ENCODE results near the gene FAM117B. TPM values are rescaled to one million over a fixed set of nuclear protein-coding genes. Genes with fewer than 3 reads are reported as not detected.

The FAM117B gene
- total RNA-seq, 1 experiment from 2014 or later = 2.4 TPM

DNA sequence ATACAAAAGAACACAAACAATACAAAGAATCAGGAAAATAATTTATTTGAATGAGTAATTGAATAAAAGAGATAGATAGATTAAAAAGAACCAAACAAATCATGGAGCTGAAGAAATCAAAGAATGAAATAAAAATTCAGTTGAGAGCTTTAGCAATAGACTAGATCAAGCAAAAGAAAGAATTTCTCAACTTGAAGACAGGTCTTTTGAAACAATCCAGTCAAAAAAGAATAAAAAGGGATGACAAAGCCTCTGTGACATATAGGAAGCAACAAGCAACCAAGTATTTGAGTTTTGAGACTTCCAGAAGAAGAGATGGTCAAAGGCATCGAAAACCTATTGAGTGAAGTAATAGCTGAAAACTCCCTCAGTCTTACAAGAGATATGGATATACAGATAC, 108.8 kb downstream of the FAM117B start:
- BruUV-seq (replicated peaks) = no TSS peak

DNA sequence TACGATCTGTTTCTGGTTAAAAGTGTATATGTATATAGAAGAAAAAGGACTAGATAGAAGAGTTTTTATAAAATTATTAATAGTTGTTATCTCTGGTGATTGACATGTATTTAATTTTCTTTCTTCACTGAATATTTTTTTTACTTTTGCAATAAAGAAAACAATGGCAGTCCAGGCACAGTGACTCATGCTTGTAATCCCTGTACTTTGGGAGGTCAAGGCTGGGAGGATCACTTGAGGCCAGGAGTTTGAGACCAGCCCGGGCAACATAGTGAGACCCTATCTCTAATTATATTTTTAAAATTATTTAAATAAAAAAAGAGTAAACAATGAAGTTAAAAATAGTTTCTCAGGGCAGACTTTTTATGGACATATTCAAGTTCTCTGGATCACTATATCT, 114.7 kb downstream of the FAM117B start:
- TF ChIP-seq, protein P1, sequence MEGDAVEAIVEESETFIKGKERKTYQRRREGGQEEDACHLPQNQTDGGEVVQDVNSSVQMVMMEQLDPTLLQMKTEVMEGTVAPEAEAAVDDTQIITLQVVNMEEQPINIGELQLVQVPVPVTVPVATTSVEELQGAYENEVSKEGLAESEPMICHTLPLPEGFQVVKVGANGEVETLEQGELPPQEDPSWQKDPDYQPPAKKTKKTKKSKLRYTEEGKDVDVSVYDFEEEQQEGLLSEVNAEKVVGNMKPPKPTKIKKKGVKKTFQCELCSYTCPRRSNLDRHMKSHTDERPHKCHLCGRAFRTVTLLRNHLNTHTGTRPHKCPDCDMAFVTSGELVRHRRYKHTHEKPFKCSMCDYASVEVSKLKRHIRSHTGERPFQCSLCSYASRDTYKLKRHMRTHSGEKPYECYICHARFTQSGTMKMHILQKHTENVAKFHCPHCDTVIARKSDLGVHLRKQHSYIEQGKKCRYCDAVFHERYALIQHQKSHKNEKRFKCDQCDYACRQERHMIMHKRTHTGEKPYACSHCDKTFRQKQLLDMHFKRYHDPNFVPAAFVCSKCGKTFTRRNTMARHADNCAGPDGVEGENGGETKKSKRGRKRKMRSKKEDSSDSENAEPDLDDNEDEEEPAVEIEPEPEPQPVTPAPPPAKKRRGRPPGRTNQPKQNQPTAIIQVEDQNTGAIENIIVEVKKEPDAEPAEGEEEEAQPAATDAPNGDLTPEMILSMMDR (IDR thresholded peaks at IDR 0.05; ENCODE audit: unreplicated experiment) = no peak
- no TSS peak for BruUV-seq (replicated peaks)
- peak; percentile 37 for DNase-seq (ENCODE audit: unreplicated experiment)
- Mint-ChIP-seq H3K27ac (ENCODE audit: low read depth, unreplicated experiment) (no peak overlapping the region), H3K27me3 (ENCODE audit: insufficient read depth, unreplicated experiment) (no peaks in the 10 kb centered on the region), H3K9me3 (ENCODE audit: unreplicated experiment) (no peaks in the 10 kb centered on the region), H3K36me3 (ENCODE audit: insufficient read depth, unreplicated experiment) (peaks cover 15% of the 10 kb centered on the region), H3K4me3 (ENCODE audit: unreplicated experiment) (no peak overlapping the region), H3K4me1 (ENCODE audit: insufficient read depth, unreplicated experiment) (peaks cover 15% of the 10 kb centered on the region)
- ChIA-PET CTCF (no interaction called here), POLR2A (no interaction called here)
- intact Hi-C loops (cut with micrococcal nuclease) = no loop called here

More for the DNA sequence above, 108.8 kb downstream of the FAM117B start:
- Mint-ChIP-seq H3K27ac (ENCODE audit: low read depth, unreplicated experiment) (no peak overlapping the region), H3K9me3 (ENCODE audit: unreplicated experiment) (peaks cover 11% of the 10 kb centered on the region), H3K36me3 (ENCODE audit: insufficient read depth, unreplicated experiment) (peaks cover 13% of the 10 kb centered on the region), H3K4me3 (ENCODE audit: unreplicated experiment) (no peak overlapping the region), H3K27me3 (ENCODE audit: insufficient read depth, unreplicated experiment) (no peaks in the 10 kb centered on the region), H3K4me1 (ENCODE audit: insufficient read depth, unreplicated experiment) (no peaks in the 10 kb centered on the region)
- DNase-seq (ENCODE audit: unreplicated experiment) = no peak
- POLR2A ChIA-PET = interaction anchor here (1.4 kb wide), 1 partner anchor 9 kb away, joined by 3 read pairs; no protein-coding TSS in a partner anchor
- intact Hi-C loops (cut with micrococcal nuclease) = no loop called here
- CTCF ChIA-PET = interaction anchor here (0.6 kb wide), 1 partner anchor 167 kb away, joined by 3 read pairs; no protein-coding TSS in a partner anchor
- TF ChIP-seq, protein P1 (IDR thresholded peaks at IDR 0.05; ENCODE audit: unreplicated experiment) = no peak

DNA sequence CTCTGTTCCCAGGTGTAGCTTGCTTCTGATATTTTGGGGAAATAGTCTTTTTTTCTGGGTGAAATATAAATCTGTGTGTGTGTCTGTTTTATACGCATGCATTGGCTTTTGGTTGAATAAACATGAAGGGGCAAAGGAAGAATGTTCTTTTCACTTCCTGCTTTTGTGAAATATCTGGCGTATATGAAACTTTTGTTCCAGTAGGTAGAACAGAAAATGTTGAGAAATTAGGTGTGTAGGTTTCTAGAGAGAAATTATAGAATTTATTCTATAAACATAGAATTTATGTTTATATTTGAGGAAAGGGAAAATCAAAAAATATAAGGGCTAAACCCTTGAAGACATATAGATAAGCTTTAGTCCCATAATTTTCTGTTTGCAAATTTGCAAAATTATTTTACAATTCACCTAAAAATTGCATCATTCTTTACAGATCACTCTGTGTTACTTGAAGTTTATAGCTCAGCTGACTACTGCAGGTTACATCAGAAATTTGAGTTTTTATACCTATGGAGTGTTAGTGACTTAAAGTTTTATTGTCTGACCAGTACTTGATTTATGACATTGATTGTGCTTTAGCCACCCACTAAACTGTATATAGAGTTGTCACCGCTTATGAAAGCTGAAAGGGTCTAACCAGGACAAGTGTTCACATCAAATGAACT, 116.1 kb downstream of the FAM117B start:
- POLR2A ChIA-PET = interaction anchor here (0.6 to 1.7 kb wide), 6 partner anchors 8 to 163 kb away, joined by 3 to 7 read pairs (median 4); no protein-coding TSS in a partner anchor
- no TSS peak for BruUV-seq (replicated peaks)
- peaks cover 15% of the 10 kb centered on the region for H3K4me1 Mint-ChIP-seq (ENCODE audit: insufficient read depth, unreplicated experiment)
- peak overlapping the region; percentile 75 for H3K27ac Mint-ChIP-seq (ENCODE audit: low read depth, unreplicated experiment)
- H3K9me3 Mint-ChIP-seq (ENCODE audit: unreplicated experiment) = no peaks in the 10 kb centered on the region
- intact Hi-C loops (cut with micrococcal nuclease) = loop anchor here (10.0 kb wide), 1 partner anchor 124 kb away; the partner anchor contains the start of gene ICA1L
- H3K36me3 Mint-ChIP-seq (ENCODE audit: insufficient read depth, unreplicated experiment) = peaks cover 6% of the 10 kb centered on the region
- peak overlapping the region; percentile 25 for H3K4me3 Mint-ChIP-seq (ENCODE audit: unreplicated experiment)
- H3K27me3 Mint-ChIP-seq (ENCODE audit: insufficient read depth, unreplicated experiment) = no peaks in the 10 kb centered on the region
- peak; percentile 32 for DNase-seq (ENCODE audit: unreplicated experiment)
- CTCF ChIA-PET = no interaction called here
- TF ChIP-seq, protein P1 (IDR thresholded peaks at IDR 0.05; ENCODE audit: unreplicated experiment) = no peak

DNA sequence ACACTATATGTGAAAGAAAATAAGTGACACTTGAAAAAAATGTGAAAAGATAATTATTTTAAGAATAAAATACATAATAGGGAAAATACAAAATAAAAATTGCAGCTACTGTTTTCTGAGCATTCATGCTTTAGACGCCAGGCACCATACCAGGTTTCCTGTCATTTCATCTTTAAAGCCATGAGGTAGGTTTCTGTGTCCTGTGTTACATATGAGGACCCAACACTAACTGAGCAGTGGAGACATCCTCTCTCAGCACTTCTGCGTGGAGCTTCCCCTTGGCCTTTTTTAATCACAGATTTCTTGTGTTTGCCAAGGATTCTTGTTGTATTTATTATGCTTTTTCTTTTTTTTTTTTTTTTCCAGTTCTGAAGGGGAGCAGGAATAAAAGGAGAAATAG, 117.3 kb downstream of the FAM117B start:
- Mint-ChIP-seq H3K4me3 (ENCODE audit: unreplicated experiment) (no peak overlapping the region), H3K36me3 (ENCODE audit: insufficient read depth, unreplicated experiment) (peaks cover 6% of the 10 kb centered on the region), H3K9me3 (ENCODE audit: unreplicated experiment) (no peaks in the 10 kb centered on the region), H3K27me3 (ENCODE audit: insufficient read depth, unreplicated experiment) (no peaks in the 10 kb centered on the region), H3K27ac (ENCODE audit: low read depth, unreplicated experiment) (no peak overlapping the region), H3K4me1 (ENCODE audit: insufficient read depth, unreplicated experiment) (peaks cover 15% of the 10 kb centered on the region)
- POLR2A ChIA-PET = interaction anchor here (1.0 to 1.7 kb wide), 4 partner anchors 9 to 164 kb away, joined by 3 to 7 read pairs (median 6); no protein-coding TSS in a partner anchor
- TF ChIP-seq, protein P1 (IDR thresholded peaks at IDR 0.05; ENCODE audit: unreplicated experiment) = no peak
- intact Hi-C loops (cut with micrococcal nuclease) = loop anchor here (10.0 kb wide), 1 partner anchor 123 kb away; the partner anchor contains the start of gene ICA1L
- CTCF ChIA-PET = no interaction called here
- DNase-seq (ENCODE audit: unreplicated experiment) = no peak
- no TSS peak for BruUV-seq (replicated peaks)
